GM12878 (cell line): ENCODE results near the gene ANO4. TPM values are rescaled to one million over a fixed set of nuclear protein-coding genes. Genes with fewer than 3 reads are reported as not detected.
A peak's percentile ranks its signal among the peaks of the same experiment; 100 is the strongest.

ENCODE experiments used
- ATAC-seq: fragments of 200-7000 bp; cut with Tn5 transposase; 3 replicates; pipeline ENCODE4 v1.9.1; 2020; ENCODE audit warnings: mild to moderate bottlenecking, moderate library complexity
- Bru-seq: library from RNA; stranded (reverse); fragments of 400-500 nt; gene quantifications from one replicate; lab custom pipeline; 2021; lab: Mats Ljungman, UMichigan
- BruChase-seq, 2 experiments: library from RNA; stranded (reverse); fragments of 400-500 nt; gene quantifications; one replicate each; lab custom pipeline; 2021; lab: Mats Ljungman, UMichigan
- BruUV-seq: library from RNA; stranded (reverse); fragments of 400-500 nt; replicated peaks from 2 replicates; lab custom pipeline; 2021; lab: Mats Ljungman, UMichigan
- CTCF ChIA-PET: fragments of 300-600 bp; sonication (Branson Sonifier 250); formaldehyde crosslinking; extraction: SDS; loops from one replicate; lab custom pipeline; 2021; ENCODE audit warnings: inconsistent platforms; lab: Yijun Ruan, JAX
- POLR2A ChIA-PET: fragments of 350-600 bp; formaldehyde crosslinking; extraction: SDS; loops from one replicate; lab custom pipeline; 2021; ENCODE audit warnings: inconsistent platforms; lab: Charles Lee
- RAD21 ChIA-PET: fragments of 300-600 bp; sonication (Branson Sonifier 250); formaldehyde crosslinking; loops from one replicate; lab custom pipeline; 2023; ENCODE audit warnings: antibody characterized with exemption; ENCODE audit not compliant: unreplicated experiment; lab: Charles Lee
- SMC1A ChIA-PET: fragments of 300-600 bp; sonication (Branson Sonifier 250); formaldehyde crosslinking; loops from one replicate; lab custom pipeline; 2023; ENCODE audit not compliant: unreplicated experiment, uncharacterized antibody; lab: Charles Lee
- DNase-seq: peaks from one replicate; pipeline ENCODE4 v3.0.0-alpha.2; 2011; ENCODE audit warnings: low read depth, low spot score
- FAIRE-seq: peaks from 3 replicates; lab custom pipeline; 2011; peaks lifted over from hg19 to GRCh38; lab: Jason Lieb, UNC
- H2AFZ ChIP-seq: 2 replicates; pipeline ENCODE4 v1.6.0; 2011; ENCODE audit warnings: low read depth, low read length, control low read depth; ENCODE audit not compliant: control insufficient read depth
- H3K27ac ChIP-seq: 2 replicates; pipeline ENCODE4 v1.5.1; 2011; ENCODE audit warnings: control low read depth; ENCODE audit not compliant: control insufficient read depth, insufficient read depth
- H3K27me3 ChIP-seq, 2 experiments: replicated peaks in 1 of 2; 2 replicates each; pipeline versions ENCODE4 v1.6.0 to v1.6.1; 2011; ENCODE audit warnings: low read length in 1 of 2; ENCODE audit not compliant: control insufficient read depth in 2 of 2, insufficient read depth in 2 of 2
- H3K36me3 ChIP-seq, 2 experiments: 2 replicates each; pipeline ENCODE4 v1.5.1; 2011; ENCODE audit warnings: low read length in 1 of 2; ENCODE audit not compliant: control insufficient read depth in 2 of 2, insufficient read depth in 2 of 2
- H3K4me1 ChIP-seq: 2 replicates; pipeline ENCODE4 v1.6.1; 2011; ENCODE audit warnings: mild to moderate bottlenecking, low read length, moderate library complexity, mixed read lengths; ENCODE audit not compliant: control insufficient read depth, insufficient read depth
- H3K4me2 ChIP-seq: 2 replicates; pipeline ENCODE4 v1.6.0; 2011; ENCODE audit warnings: control low read depth; ENCODE audit not compliant: control insufficient read depth, insufficient read depth
- H3K4me3 ChIP-seq: fragments of 200-600 bp; sonication (generic); 2 replicates; pipeline ENCODE4 v1.5.1; 2016
- H3K79me2 ChIP-seq: 2 replicates; pipeline ENCODE4 v1.6.0; 2011; ENCODE audit warnings: low read length; ENCODE audit not compliant: control insufficient read depth, insufficient read depth
- H3K9ac ChIP-seq: 2 replicates; pipeline ENCODE4 v1.8.0; 2011; ENCODE audit warnings: low read length, control low read depth, mixed read lengths; ENCODE audit not compliant: control insufficient read depth, insufficient read depth
- H3K9me3 ChIP-seq: replicated peaks from 3 replicates; pipeline ENCODE4 v1.5.1; 2011; ENCODE audit warnings: mild to moderate bottlenecking, low read length; ENCODE audit not compliant: control insufficient read depth, insufficient read depth
- H4K20me1 ChIP-seq: 2 replicates; pipeline ENCODE4 v1.6.0; 2011; ENCODE audit not compliant: control insufficient read depth, insufficient read depth
- FOXK2 ChIP-seq: fragments of 450-650 bp; IDR thresholded peaks from 2 replicates; pipeline ENCODE4 v1.6.1; 2017; ENCODE audit warnings: mild to moderate bottlenecking, moderate library complexity
- HCFC1 ChIP-seq: fragments of 150-350 bp; IDR thresholded peaks from 2 replicates; pipeline ENCODE4 v1.6.1; 2014; ENCODE audit warnings: low read length
- NR2F1 ChIP-seq: fragments of 450-650 bp; conservative IDR thresholded peaks from 2 replicates; pipeline ENCODE4 v1.6.1; 2017; ENCODE audit warnings: mild to moderate bottlenecking
- PAX5 ChIP-seq: IDR thresholded peaks from 2 replicates; pipeline ENCODE4 v1.6.1; 2011; ENCODE audit warnings: low read depth, low read length, borderline replicate concordance
- POLR2AphosphoS2 ChIP-seq: IDR thresholded peaks from 2 replicates; pipeline ENCODE4 v1.6.1; 2011; ENCODE audit warnings: low read depth, mild to moderate bottlenecking, low read length, improper control_type of control experiment, moderate library complexity
- WGBS: methylation state at CpG from one replicate; pipeline ENCODE4 v1.1.6; 2016; ENCODE audit warnings: low lambda C conversion rate; ENCODE audit not compliant: insufficient replicate concordance, insufficient coverage; ENCODE audit errors: missing lambda C conversion rate; 5-methylcytosine and 5-hydroxymethylcytosine counted together
- in situ Hi-C: fragments of 300-500 bp; cut with MboI; formaldehyde crosslinking; loops from 9 replicates; pipeline ENCODE4 v1.14.3; 2018; ENCODE audit warnings: mixed read lengths
- intact Hi-C: fragments of 100-400 bp; cut with micrococcal nuclease; formaldehyde crosslinking; loops from one replicate; pipeline ENCODE4 v1.14.2; 2022; ENCODE audit not compliant: unreplicated experiment
- long read RNA-seq, 2 experiments: library from polyadenylated mRNA; unstranded; transcript quantifications; one replicate each; pipeline ENCODE4 v2.0.0, GENCODE V29; 2019 to 2020
- polyA minus RNA-seq, 3 experiments: library from RNA; depleted of rRNA, polyadenylated mRNA; stranded (reverse); fragments of >200 nt; gene quantifications; 2 replicates each; pipeline ENCODE4 v1.2.3, GENCODE V29; 2011
- polyA plus RNA-seq, 11 experiments: library from polyadenylated mRNA; depleted of rRNA in 4 of 11; unstranded in 6 of 11; stranded (reverse) in 5 of 11; fragments of >200 nt; fragmentation: Nextera tagmentation in 4 of 11; fragmentation: Illumina TruSeq in 1 of 11; extraction: Ambion mirVana in 4 of 11; extraction: Trizol in 1 of 11; gene quantifications; 1 replicate in 1 of 11; 2 replicates in 10 of 11; pipeline versions ENCODE4 v1.2.1 to v1.2.3, GENCODE V29; 2011 to 2016; ENCODE audit warnings: inconsistent platforms in 2 of 11, missing spikeins in 2 of 11, low read depth in 1 of 11
- total RNA-seq, 4 experiments: library from RNA; depleted of rRNA in 3 of 4; stranded (reverse); fragments of >200 nt in 3 of 4; fragmentation: Illumina TruSeq in 1 of 4; extraction: Trizol in 1 of 4; gene quantifications; 2 replicates each; pipeline versions ENCODE4 v1.2.1 to v1.2.3, GENCODE V29; 2013 to 2021

ANO4 gene
- total RNA-seq (2013; cell fraction: nucleolus; rRNA removed): not detected in 2 replicates
- not detected in 2 replicates for total RNA-seq (2014; rRNA removed)
- not detected in 2 replicates for total RNA-seq (2014; rRNA removed; fragmentation: Illumina TruSeq; extraction: Trizol)
- not detected in 2 replicates for total RNA-seq (2021)
- not detected for polyA plus RNA-seq (2011; ENCODE audit: low read depth)
- polyA plus RNA-seq (2011; rRNA removed): not detected in 2 replicates
- not detected in 2 replicates for polyA plus RNA-seq (2011; cell fraction: cytosol; rRNA removed)
- polyA plus RNA-seq (2011; cell fraction: nucleus; rRNA removed): not detected in 2 replicates
- polyA plus RNA-seq (2012): not detected in 2 replicates
- polyA plus RNA-seq (2014; fragmentation: Illumina TruSeq; extraction: Trizol): not detected in 2 replicates
- not detected for polyA plus RNA-seq (2014; fragmentation: Nextera tagmentation; extraction: Ambion mirVana)
- not detected in 2 replicates for polyA plus RNA-seq (2014; rRNA removed)
- not detected for polyA plus RNA-seq (2016; fragmentation: Nextera tagmentation; extraction: Ambion mirVana)
- not detected in 2 replicates for polyA minus RNA-seq (2011; rRNA and poly(A)+ RNA removed)
- not detected in 2 replicates for polyA minus RNA-seq (2011; cell fraction: cytosol; rRNA and poly(A)+ RNA removed)
- not detected in 2 replicates for polyA minus RNA-seq (2011; cell fraction: nucleus; rRNA and poly(A)+ RNA removed)
- percentile 2 among the genes with signal in this experiment for Bru-seq, nascent RNA
- percentile 10 among the genes with signal in this experiment for BruChase-seq, experiment 1, labeled RNA remaining after a 6-hour chase
- percentile 15 among the genes with signal in this experiment for BruChase-seq, experiment 2, labeled RNA remaining after a 2-hour chase
- long read RNA-seq, experiment 1, partial matches to known transcripts: 0 of 1 reads
- long read RNA-seq, experiment 1, other reads (novel, unspliced or antisense): 1 of 1 reads
- long read RNA-seq, experiment 2, partial matches to known transcripts: 0 of 2 reads
- long read RNA-seq, experiment 2, other reads (novel, unspliced or antisense): 2 of 2 reads

GRCh38 chr12:100794441-100795173 lies at the start of gene ANO4:
TSS of gene ANO4 (plus strand) at chr12:100794776. CDS start at chr12:100901786, 107,010 bp downstream.
- in situ Hi-C loops (no loop called here), intact Hi-C loops (no loop called here)
- Histone ChIP-seq H2AFZ (no peak within 1 kb of the TSS), H3K27me3 (peaks cover 2 to 11% of the 10 kb centered on the region in 2 experiments; a peak in 3 of 4 replicates), H3K9ac (no peak within 1 kb of the TSS), H3K9me3 (no peaks in the 10 kb centered on the region), H3K4me3 (no peak within 1 kb of the TSS), H4K20me1 (no peaks in the 10 kb centered on the region), H3K4me2 (no peak within 1 kb of the TSS), H3K27ac (no peak within 1 kb of the TSS), H3K4me1 (no peaks in the 10 kb centered on the region), H3K36me3 (no peaks in the 10 kb centered on the region), H3K79me2 (no peaks in the 10 kb centered on the region)
- ChIA-PET CTCF (no interaction called here), SMC1A (no interaction called here), POLR2A (no interaction called here), RAD21 (no interaction called here)
- no peak for FAIRE-seq
- no peak for ATAC-seq
- TF ChIP-seq HCFC1: no peak
- no peak for TF ChIP-seq PAX5
- TF ChIP-seq NR2F1: no peak
- no peak for TF ChIP-seq POLR2AphosphoS2
- no peak for TF ChIP-seq FOXK2
- BruUV-seq: no TSS peak
- DNase-seq: no peak
- 21% methylated on average over 18 of the region's 18 CpGs for WGBS
